Neural progenitor cell (in vitro differentiated cells): Measurements from ENCODE around the gene FADS2. TPM values are rescaled to one million over a fixed set of nuclear protein-coding genes. Genes with fewer than 3 reads are reported as not detected.

Experiments used
- DNase-seq: peaks from one replicate; pipeline ENCODE4 v3.0.0-alpha.2; 2016; ENCODE audit warnings: low spot score
- H2AFZ ChIP-seq: fragments of 200-600 bp; sonication (generic); replicated peaks from 2 replicates; pipeline ENCODE4 v1.6.1; 2016; ENCODE audit warnings: antibody characterized with exemption
- H3F3A ChIP-seq: fragments of 200-600 bp; sonication (generic); 2 replicates; pipeline ENCODE4 v1.6.1; 2016; ENCODE audit warnings: antibody characterized with exemption, low read depth
- H3K27ac ChIP-seq: fragments of 200-600 bp; sonication (generic); 2 replicates; pipeline ENCODE4 v1.5.1; 2016; ENCODE audit warnings: mild to moderate bottlenecking
- H3K27me3 ChIP-seq: fragments of 200-600 bp; sonication (generic); 2 replicates; pipeline ENCODE4 v1.6.1; 2016; ENCODE audit warnings: mild to moderate bottlenecking, moderate library complexity
- H3K36me3 ChIP-seq: fragments of 200-600 bp; sonication (generic); 2 replicates; pipeline ENCODE4 v1.5.1; 2016
- H3K4me1 ChIP-seq: fragments of 200-600 bp; sonication (generic); 2 replicates; pipeline ENCODE4 v1.6.1; 2016; ENCODE audit warnings: mixed run types
- H3K4me2 ChIP-seq: fragments of 200-600 bp; sonication (generic); 2 replicates; pipeline ENCODE4 v1.6.1; 2016
- H3K4me3 ChIP-seq: fragments of 200-600 bp; sonication (generic); 2 replicates; pipeline ENCODE4 v1.5.1; 2016
- H3K79me2 ChIP-seq: fragments of 200-600 bp; sonication (generic); 2 replicates; pipeline ENCODE4 v1.6.1; 2016; ENCODE audit warnings: low read depth
- H3K9ac ChIP-seq: fragments of 200-600 bp; sonication (generic); 2 replicates; pipeline ENCODE4 v1.6.1; 2016
- H3K9me3 ChIP-seq: fragments of 200-600 bp; sonication (generic); 2 replicates; pipeline ENCODE4 v1.5.1; 2016; ENCODE audit warnings: low read depth
- H4K20me1 ChIP-seq: fragments of 200-600 bp; sonication (generic); 2 replicates; pipeline ENCODE4 v1.6.1; 2016; ENCODE audit warnings: low read depth
- H3K27ac Mint-ChIP-seq: 3 replicates; pipeline ENCODE4 v1.8.0; 2021; ENCODE audit warnings: mixed read lengths
- H3K27me3 Mint-ChIP-seq: 2 replicates; pipeline ENCODE4 v1.8.0; 2022; ENCODE audit warnings: low read depth, mild to moderate bottlenecking, inconsistent platforms, moderate library complexity, mixed read lengths; ENCODE audit not compliant: insufficient read depth
- H3K36me3 Mint-ChIP-seq: 3 replicates; pipeline ENCODE4 v1.8.0; 2021; ENCODE audit warnings: mixed read lengths
- H3K4me1 Mint-ChIP-seq: 3 replicates; pipeline ENCODE4 v1.8.0; 2021; ENCODE audit warnings: mixed read lengths
- H3K4me3 Mint-ChIP-seq: 3 replicates; pipeline ENCODE4 v1.8.0; 2021; ENCODE audit warnings: mild to moderate bottlenecking, moderate library complexity, mixed read lengths
- H3K9me3 Mint-ChIP-seq: 3 replicates; pipeline ENCODE4 v1.8.0; 2020; ENCODE audit warnings: mixed read lengths
- EZH2 ChIP-seq: fragments of 200-600 bp; sonication (generic); IDR thresholded peaks from 2 replicates; pipeline ENCODE4 v1.6.1; 2017; ENCODE audit warnings: antibody characterized with exemption, mild to moderate bottlenecking, moderate library complexity
- EZH2phosphoT487 ChIP-seq: fragments of 200-600 bp; sonication (generic); IDR thresholded peaks from 2 replicates; pipeline ENCODE4 v1.6.1; 2017; ENCODE audit warnings: antibody characterized with exemption
- total RNA-seq: library from RNA; depleted of rRNA; stranded (reverse); fragments of >200 nt; gene quantifications from 2 replicates; pipeline ENCODE4 v1.2.3, GENCODE V29; 2015; ENCODE audit warnings: low replicate concordance
- TF ChIP-seq, protein P1 (sequence below): fragments of 200-600 bp; sonication (generic); IDR thresholded peaks from 2 replicates; pipeline ENCODE4 v1.5.1; 2017; ENCODE audit warnings: antibody characterized with exemption, mild to moderate bottlenecking

Gene FADS2
- total RNA-seq, 1 donor from 2014 or later: 233 TPM

DNA sequence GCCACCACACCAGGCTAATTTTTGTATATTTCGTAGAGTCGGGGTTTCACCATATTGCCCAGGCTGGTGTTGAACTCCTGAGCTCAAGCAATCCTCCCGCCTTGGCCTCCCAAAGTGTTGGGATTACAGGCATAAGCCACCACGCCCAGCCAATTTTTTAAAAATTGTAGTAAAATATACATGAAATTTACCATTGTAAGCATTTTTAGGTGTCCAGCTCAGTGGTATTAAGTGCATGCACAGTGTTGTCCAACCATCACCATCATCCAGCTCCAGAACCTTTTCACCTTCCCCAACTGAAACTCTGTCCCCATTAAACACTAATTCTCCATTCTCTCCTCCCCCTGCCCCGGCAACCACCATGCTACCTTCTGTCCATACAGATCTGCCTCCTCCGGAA lies 54.8 kb downstream of the FADS2 start:
- DNase-seq: no peak
- Histone ChIP-seq H4K20me1 (no peaks in the 10 kb centered on the region), H3K27me3 (no peaks in the 10 kb centered on the region), H3K4me1 (peaks cover 4% of the 10 kb centered on the region), H3K9me3 (no peaks in the 10 kb centered on the region), H2AFZ (no peak overlapping the region), H3K36me3 (no peaks in the 10 kb centered on the region), H3K4me2 (no peak overlapping the region), H3F3A (no peaks in the 10 kb centered on the region), H3K9ac (no peak overlapping the region), H3K4me3 (no peak overlapping the region), H3K79me2 (no peaks in the 10 kb centered on the region), H3K27ac (no peak overlapping the region)
- H3K9me3 Mint-ChIP-seq: peaks cover 2% of the 10 kb centered on the region
- H3K4me1 Mint-ChIP-seq: peaks cover 18% of the 10 kb centered on the region
- no peak overlapping the region for H3K4me3 Mint-ChIP-seq
- TF ChIP-seq EZH2phosphoT487 (no peak), EZH2 (no peak)
- TF ChIP-seq, protein P1, sequence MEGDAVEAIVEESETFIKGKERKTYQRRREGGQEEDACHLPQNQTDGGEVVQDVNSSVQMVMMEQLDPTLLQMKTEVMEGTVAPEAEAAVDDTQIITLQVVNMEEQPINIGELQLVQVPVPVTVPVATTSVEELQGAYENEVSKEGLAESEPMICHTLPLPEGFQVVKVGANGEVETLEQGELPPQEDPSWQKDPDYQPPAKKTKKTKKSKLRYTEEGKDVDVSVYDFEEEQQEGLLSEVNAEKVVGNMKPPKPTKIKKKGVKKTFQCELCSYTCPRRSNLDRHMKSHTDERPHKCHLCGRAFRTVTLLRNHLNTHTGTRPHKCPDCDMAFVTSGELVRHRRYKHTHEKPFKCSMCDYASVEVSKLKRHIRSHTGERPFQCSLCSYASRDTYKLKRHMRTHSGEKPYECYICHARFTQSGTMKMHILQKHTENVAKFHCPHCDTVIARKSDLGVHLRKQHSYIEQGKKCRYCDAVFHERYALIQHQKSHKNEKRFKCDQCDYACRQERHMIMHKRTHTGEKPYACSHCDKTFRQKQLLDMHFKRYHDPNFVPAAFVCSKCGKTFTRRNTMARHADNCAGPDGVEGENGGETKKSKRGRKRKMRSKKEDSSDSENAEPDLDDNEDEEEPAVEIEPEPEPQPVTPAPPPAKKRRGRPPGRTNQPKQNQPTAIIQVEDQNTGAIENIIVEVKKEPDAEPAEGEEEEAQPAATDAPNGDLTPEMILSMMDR: no peak
- H3K27ac Mint-ChIP-seq: no peak overlapping the region
- H3K27me3 Mint-ChIP-seq: peaks cover 2% of the 10 kb centered on the region
- no peaks in the 10 kb centered on the region for H3K36me3 Mint-ChIP-seq

DNA sequence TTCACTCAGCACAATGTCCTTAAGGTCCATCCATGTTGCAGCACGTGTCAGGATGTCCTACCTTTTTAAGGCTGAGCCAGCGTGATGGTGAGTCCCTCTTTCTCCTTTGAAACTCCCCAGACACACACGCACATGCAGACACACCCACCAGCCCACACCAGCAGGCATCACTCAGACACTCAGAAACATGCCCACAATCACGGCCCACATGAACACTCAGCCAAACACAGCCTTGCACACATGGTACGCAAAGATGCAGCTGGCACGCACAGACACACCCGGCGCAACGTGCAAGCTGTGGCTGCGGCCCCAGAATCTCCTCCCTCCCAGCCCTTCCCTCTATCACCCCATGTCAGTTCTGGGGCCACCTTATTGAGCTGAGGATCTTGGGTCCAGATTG lies 55.2 kb downstream of the FADS2 start:
- Histone ChIP-seq H3K36me3 (no peaks in the 10 kb centered on the region), H2AFZ (no peak overlapping the region), H3K27me3 (no peaks in the 10 kb centered on the region), H3F3A (no peaks in the 10 kb centered on the region), H3K79me2 (no peaks in the 10 kb centered on the region), H3K27ac (no peak overlapping the region), H4K20me1 (no peaks in the 10 kb centered on the region), H3K9me3 (no peaks in the 10 kb centered on the region), H3K4me1 (peaks cover 4% of the 10 kb centered on the region), H3K4me2 (no peak overlapping the region), H3K4me3 (no peak overlapping the region), H3K9ac (no peak overlapping the region)
- peaks cover 18% of the 10 kb centered on the region for H3K4me1 Mint-ChIP-seq
- no peak overlapping the region for H3K4me3 Mint-ChIP-seq
- H3K27ac Mint-ChIP-seq: no peak overlapping the region
- TF ChIP-seq EZH2phosphoT487 (no peak), EZH2 (no peak)
- TF ChIP-seq, protein P1: no peak
- no peak for DNase-seq
- no peaks in the 10 kb centered on the region for H3K36me3 Mint-ChIP-seq
- peaks cover 2% of the 10 kb centered on the region for H3K9me3 Mint-ChIP-seq
- peaks cover 2% of the 10 kb centered on the region for H3K27me3 Mint-ChIP-seq

DNA sequence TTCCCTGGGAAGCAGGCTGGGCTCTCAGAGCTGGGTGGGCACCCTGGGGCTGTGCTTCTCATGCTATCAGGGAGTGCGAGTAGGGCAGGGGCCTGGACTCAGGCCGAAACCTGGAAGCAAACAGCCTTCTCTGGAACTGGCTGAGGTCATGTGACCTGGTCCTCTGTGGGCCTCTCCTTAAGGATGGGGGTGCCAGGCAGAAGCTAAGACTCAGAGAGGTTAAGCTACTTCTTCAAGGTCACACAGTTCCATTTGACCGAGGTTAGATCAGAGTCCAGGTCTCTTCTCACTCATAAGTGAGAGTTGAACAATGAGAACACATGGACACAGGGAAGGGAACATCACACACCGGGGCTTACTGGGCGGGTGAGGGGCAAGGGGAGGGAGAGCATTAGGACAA lies 55.8 kb downstream of the FADS2 start:
- no peak overlapping the region for H3K27ac Mint-ChIP-seq
- no peaks in the 10 kb centered on the region for H3F3A ChIP-seq
- no peaks in the 10 kb centered on the region for H3K27me3 ChIP-seq

More for the DNA sequence above, 55.8 kb downstream of the FADS2 start:
- Histone ChIP-seq H2AFZ (no peak overlapping the region), H3K9ac (no peak overlapping the region), H4K20me1 (no peaks in the 10 kb centered on the region), H3K36me3 (no peaks in the 10 kb centered on the region), H3K27ac (no peak overlapping the region), H3K79me2 (no peaks in the 10 kb centered on the region), H3K9me3 (no peaks in the 10 kb centered on the region), H3K4me3 (no peak overlapping the region), H3K4me1 (peaks cover 4% of the 10 kb centered on the region), H3K4me2 (no peak overlapping the region)
- no peak overlapping the region for H3K4me3 Mint-ChIP-seq
- peaks cover 18% of the 10 kb centered on the region for H3K4me1 Mint-ChIP-seq
- peaks cover 2% of the 10 kb centered on the region for H3K27me3 Mint-ChIP-seq
- no peaks in the 10 kb centered on the region for H3K36me3 Mint-ChIP-seq
- TF ChIP-seq, protein P1: no peak
- TF ChIP-seq EZH2phosphoT487 (no peak), EZH2 (no peak)
- DNase-seq: no peak
- peaks cover 2% of the 10 kb centered on the region for H3K9me3 Mint-ChIP-seq
